HCT116 (cell line): ENCODE data around the gene GALNT5. TPM values are rescaled to one million over a fixed set of nuclear protein-coding genes. Genes with fewer than 3 reads are reported as not detected.

ENCODE experiments used
- ATAC-seq: fragments of 200-7000 bp; cut with Tn5 transposase; 2 replicates; pipeline ENCODE4 v1.9.1; 2020; ENCODE audit warnings: mild to moderate bottlenecking, moderate library complexity
- BruUV-seq: library from RNA; stranded (reverse); fragments of 400-500 nt; replicated peaks from 2 replicates; lab custom pipeline; 2021; lab: Mats Ljungman, UMichigan
- CTCF ChIA-PET: fragments of 300-600 bp; sonication (Branson Sonifier 250); formaldehyde crosslinking; loops from one replicate; lab custom pipeline; 2021; ENCODE audit warnings: antibody characterized with exemption; lab: Charles Lee
- POLR2A ChIA-PET: fragments of 300-600, 350-600 bp; sonication (Branson Sonifier 250); formaldehyde crosslinking; loops from one replicate; lab custom pipeline; 2021; ENCODE audit warnings: antibody characterized with exemption; lab: Charles Lee
- RAD21 ChIA-PET, 2 experiments: fragments of 300-600 bp; sonication (Branson Sonifier 250); formaldehyde crosslinking; loops; one replicate each; lab custom pipeline; 2023; ENCODE audit warnings: low total read pairs in 2 of 2; ENCODE audit not compliant: uncharacterized antibody in 2 of 2, unreplicated experiment in 2 of 2, low non-redundant PET in 1 of 2; lab: Charles Lee
- DNase-seq: peaks from one replicate; pipeline ENCODE4 v3.0.0-alpha.2; 2010; ENCODE audit warnings: low read depth, low spot score
- H2AFZ ChIP-seq: fragments of 200-600 bp; shearing (Covaris generic), sonication (generic); 2 replicates; pipeline ENCODE4 v1.6.1; 2017; ENCODE audit warnings: low read depth, mixed run types, mixed read lengths, antibody characterized with exemption, low read length; ENCODE audit not compliant: poor library complexity, severe bottlenecking
- H3K27ac ChIP-seq: 2 replicates; pipeline ENCODE4 v1.5.1; 2012; ENCODE audit warnings: low read depth, low read length
- H3K27me3 ChIP-seq: fragments of 200-600 bp; sonication (generic); 2 replicates; pipeline ENCODE4 v1.6.1; 2016; ENCODE audit warnings: mixed run types, low read length, mixed read lengths; ENCODE audit not compliant: insufficient read depth
- H3K36me3 ChIP-seq, 2 experiments: fragments of 200-500 bp in 1 of 2; fragments of 200-600 bp in 1 of 2; sonication (Bioruptor generic) in 1 of 2; sonication (generic) in 1 of 2; 2 replicates each; pipeline versions ENCODE4 v1.5.1 to v1.6.1; 2014 to 2016; ENCODE audit warnings: low read length in 2 of 2, inconsistent platforms in 1 of 2, mixed read lengths in 1 of 2, mixed run types in 1 of 2; ENCODE audit not compliant: insufficient read depth in 2 of 2, control insufficient read depth in 1 of 2
- H3K4me1 ChIP-seq, 2 experiments: fragments of 200-600 bp in 1 of 2; sonication (generic) in 1 of 2; 2 replicates each; pipeline versions ENCODE4 v1.5.1 to v1.6.1; 2012 to 2017; ENCODE audit warnings: low read length in 2 of 2, inconsistent platforms in 1 of 2, mild to moderate bottlenecking in 1 of 2, mixed read lengths in 1 of 2, mixed run types in 1 of 2, moderate library complexity in 1 of 2; ENCODE audit not compliant: insufficient read depth in 2 of 2, control insufficient read depth in 1 of 2
- H3K4me2 ChIP-seq: fragments of 200-600 bp; sonication (generic); 2 replicates; pipeline ENCODE4 v1.6.1; 2017; ENCODE audit warnings: mixed run types, low read length, mixed read lengths
- H3K4me3 ChIP-seq, 2 experiments: fragments of 200-600 bp in 1 of 2; sonication (generic) in 1 of 2; replicated peaks in 1 of 2; 2 replicates each; pipeline ENCODE4 v1.5.1; 2011 to 2016; ENCODE audit warnings: low read length in 2 of 2, control low read depth in 1 of 2, low read depth in 1 of 2, mild to moderate bottlenecking in 1 of 2, mixed read lengths in 1 of 2, mixed run types in 1 of 2
- H3K79me2 ChIP-seq: fragments of 200-600 bp; sonication (generic); 2 replicates; pipeline ENCODE4 v1.6.1; 2017; ENCODE audit warnings: mild to moderate bottlenecking, mixed run types, low read length, moderate library complexity, mixed read lengths; ENCODE audit not compliant: insufficient read depth
- H3K9ac ChIP-seq: fragments of 200-600 bp; sonication (generic); 2 replicates; pipeline ENCODE4 v1.6.1; 2016; ENCODE audit warnings: low read length, mixed read lengths
- H3K9me2 ChIP-seq: fragments of 200-600 bp; sonication (generic), shearing (Covaris generic); 2 replicates; pipeline ENCODE4 v1.6.1; 2017; ENCODE audit warnings: mixed run types, mild to moderate bottlenecking, moderate library complexity; ENCODE audit not compliant: insufficient read depth
- H3K9me3 ChIP-seq, 2 experiments: fragments of 200-500 bp in 1 of 2; fragments of 200-600 bp in 1 of 2; sonication (Bioruptor generic) in 1 of 2; sonication (generic) in 1 of 2; 2 replicates each; pipeline ENCODE4 v1.6.1; 2014 to 2017; ENCODE audit warnings: low read length in 2 of 2, mixed read lengths in 2 of 2, inconsistent platforms in 1 of 2, low read depth in 1 of 2, mild to moderate bottlenecking in 1 of 2, mixed run types in 1 of 2, moderate library complexity in 1 of 2; ENCODE audit not compliant: control insufficient read depth in 1 of 2, insufficient read depth in 1 of 2
- H4K20me1 ChIP-seq: fragments of 200-600 bp; sonication (generic), shearing (Covaris generic); 2 replicates; pipeline ENCODE4 v1.6.1; 2017; ENCODE audit warnings: mixed run types, mild to moderate bottlenecking, moderate library complexity; ENCODE audit not compliant: insufficient read depth
- CBX3 ChIP-seq: IDR thresholded peaks from 2 replicates; pipeline ENCODE4 v1.6.1; 2012; ENCODE audit warnings: low read depth
- EGR1 ChIP-seq: IDR thresholded peaks from 2 replicates; pipeline ENCODE4 v1.6.1; 2012; ENCODE audit warnings: low read depth
- ELF1 ChIP-seq: IDR thresholded peaks from 2 replicates; pipeline ENCODE4 v1.6.1; 2012; ENCODE audit warnings: low read depth, borderline replicate concordance
- EZH2 ChIP-seq: fragments of 200-600 bp; sonication (generic); IDR thresholded peaks from 2 replicates; pipeline ENCODE4 v1.6.1; 2017; ENCODE audit warnings: antibody characterized with exemption, mixed run types
- EZH2phosphoT487 ChIP-seq: fragments of 200-600 bp; IDR thresholded peaks from 2 replicates; pipeline ENCODE4 v1.6.1; 2018; ENCODE audit warnings: antibody characterized with exemption, borderline replicate concordance
- FOSL1 ChIP-seq: IDR thresholded peaks from 2 replicates; pipeline ENCODE4 v1.6.1; 2012; ENCODE audit warnings: low read depth
- JUND ChIP-seq: IDR thresholded peaks from 2 replicates; pipeline ENCODE4 v1.6.1; 2012
- POLR2AphosphoS5 ChIP-seq: IDR thresholded peaks from 2 replicates; pipeline ENCODE4 v1.6.1; 2011; ENCODE audit warnings: mild to moderate bottlenecking, low read depth, low read length, moderate library complexity
- SP1 ChIP-seq: IDR thresholded peaks from 2 replicates; pipeline ENCODE4 v1.6.1; 2012; ENCODE audit warnings: low read depth
- SRF ChIP-seq: IDR thresholded peaks from 2 replicates; pipeline ENCODE4 v1.6.1; 2012; ENCODE audit warnings: low read depth
- TCF7L2 ChIP-seq: IDR thresholded peaks from 2 replicates; pipeline ENCODE4 v1.7.0; 2011; ENCODE audit warnings: borderline replicate concordance, inconsistent platforms; ENCODE audit not compliant: insufficient read depth, insufficient read length; ENCODE audit errors: extremely low read depth
- intact Hi-C: fragments of 100-400 bp; cut with micrococcal nuclease; formaldehyde crosslinking; loops from 2 replicates; pipeline ENCODE4 v1.10.0; 2022
- total RNA-seq: library from RNA; stranded (reverse); gene quantifications from one replicate; pipeline ENCODE4 v1.2.1, GENCODE V29; 2021; ENCODE audit not compliant: unreplicated experiment
- TF ChIP-seq, protein P1 (sequence below): IDR thresholded peaks from 2 replicates; pipeline ENCODE4 v1.6.1; 2012; ENCODE audit warnings: low read depth
- TF ChIP-seq, protein P2 (sequence below): IDR thresholded peaks from 2 replicates; pipeline ENCODE4 v1.6.1; 2012

The GALNT5 gene
- total RNA-seq, 1 experiment from 2014 or later, result 3.9 TPM

DNA sequence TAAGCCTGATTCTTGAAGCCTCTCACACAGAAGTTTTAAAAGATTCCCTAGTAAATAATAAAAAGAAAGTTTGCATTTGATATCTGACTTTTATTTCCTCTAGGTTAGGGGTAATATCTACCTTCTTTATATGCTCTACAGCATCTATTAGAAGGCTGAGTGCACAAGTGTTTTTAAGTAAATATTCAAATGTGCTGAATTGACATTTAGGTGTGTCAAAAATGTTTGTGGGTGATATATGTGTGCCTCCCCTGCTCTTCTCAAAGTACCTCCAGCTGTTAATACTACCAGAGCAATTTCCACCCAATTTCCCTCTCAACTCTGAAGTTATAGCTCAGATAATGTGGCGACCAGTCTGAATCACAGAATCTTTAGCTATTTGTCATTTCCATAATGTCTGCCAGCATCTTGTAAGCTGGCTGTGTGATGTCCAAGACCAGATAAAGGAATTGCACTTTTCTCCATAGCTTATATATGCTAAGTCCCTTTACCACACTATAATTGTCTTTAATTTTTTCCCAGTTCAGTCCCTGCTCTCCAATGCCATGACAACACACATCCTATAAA is 92.5 kb downstream of the GALNT5 start:
- no peaks in the 10 kb centered on the region for H3K27me3 ChIP-seq
- ATAC-seq, result no peak
- no peak overlapping the region for H3K4me2 ChIP-seq
- ChIA-PET CTCF (interaction anchor here (2.6 kb wide), 1 partner anchor 14 kb away, joined by 11 read pairs; no protein-coding TSS in a partner anchor), POLR2A (no interaction called here), RAD21 (no interaction called here)
- H3K9ac ChIP-seq, result no peak overlapping the region
- no TSS peak for BruUV-seq
- H3K9me2 ChIP-seq, result no peaks in the 10 kb centered on the region
- no peak for DNase-seq
- intact Hi-C loops, result no loop called here
- no peaks in the 10 kb centered on the region for H3K79me2 ChIP-seq
- no peak overlapping the region for H2AFZ ChIP-seq
- H4K20me1 ChIP-seq, result no peaks in the 10 kb centered on the region
- peaks cover 0 to 5% of the 10 kb centered on the region in 2 experiments; a peak in 2 of 4 replicates for H3K4me1 ChIP-seq
- H3K4me3 ChIP-seq, result no peak overlapping the region
- H3K27ac ChIP-seq, result no peak overlapping the region
- no peaks in the 10 kb centered on the region for H3K36me3 ChIP-seq
- no peaks in the 10 kb centered on the region for H3K9me3 ChIP-seq
- TF ChIP-seq EZH2 (no peak), FOSL1 (no peak), POLR2AphosphoS5 (no peak), TCF7L2 (no peak), ELF1 (no peak), SP1 (no peak), SRF (no peak), JUND (no peak), EZH2phosphoT487 (no peak), CBX3 (no peak), EGR1 (no peak)
- TF ChIP-seq, protein P1, sequence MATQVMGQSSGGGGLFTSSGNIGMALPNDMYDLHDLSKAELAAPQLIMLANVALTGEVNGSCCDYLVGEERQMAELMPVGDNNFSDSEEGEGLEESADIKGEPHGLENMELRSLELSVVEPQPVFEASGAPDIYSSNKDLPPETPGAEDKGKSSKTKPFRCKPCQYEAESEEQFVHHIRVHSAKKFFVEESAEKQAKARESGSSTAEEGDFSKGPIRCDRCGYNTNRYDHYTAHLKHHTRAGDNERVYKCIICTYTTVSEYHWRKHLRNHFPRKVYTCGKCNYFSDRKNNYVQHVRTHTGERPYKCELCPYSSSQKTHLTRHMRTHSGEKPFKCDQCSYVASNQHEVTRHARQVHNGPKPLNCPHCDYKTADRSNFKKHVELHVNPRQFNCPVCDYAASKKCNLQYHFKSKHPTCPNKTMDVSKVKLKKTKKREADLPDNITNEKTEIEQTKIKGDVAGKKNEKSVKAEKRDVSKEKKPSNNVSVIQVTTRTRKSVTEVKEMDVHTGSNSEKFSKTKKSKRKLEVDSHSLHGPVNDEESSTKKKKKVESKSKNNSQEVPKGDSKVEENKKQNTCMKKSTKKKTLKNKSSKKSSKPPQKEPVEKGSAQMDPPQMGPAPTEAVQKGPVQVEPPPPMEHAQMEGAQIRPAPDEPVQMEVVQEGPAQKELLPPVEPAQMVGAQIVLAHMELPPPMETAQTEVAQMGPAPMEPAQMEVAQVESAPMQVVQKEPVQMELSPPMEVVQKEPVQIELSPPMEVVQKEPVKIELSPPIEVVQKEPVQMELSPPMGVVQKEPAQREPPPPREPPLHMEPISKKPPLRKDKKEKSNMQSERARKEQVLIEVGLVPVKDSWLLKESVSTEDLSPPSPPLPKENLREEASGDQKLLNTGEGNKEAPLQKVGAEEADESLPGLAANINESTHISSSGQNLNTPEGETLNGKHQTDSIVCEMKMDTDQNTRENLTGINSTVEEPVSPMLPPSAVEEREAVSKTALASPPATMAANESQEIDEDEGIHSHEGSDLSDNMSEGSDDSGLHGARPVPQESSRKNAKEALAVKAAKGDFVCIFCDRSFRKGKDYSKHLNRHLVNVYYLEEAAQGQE, result no peak
- TF ChIP-seq, protein P2, sequence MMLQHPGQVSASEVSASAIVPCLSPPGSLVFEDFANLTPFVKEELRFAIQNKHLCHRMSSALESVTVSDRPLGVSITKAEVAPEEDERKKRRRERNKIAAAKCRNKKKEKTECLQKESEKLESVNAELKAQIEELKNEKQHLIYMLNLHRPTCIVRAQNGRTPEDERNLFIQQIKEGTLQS, result no peak
